IMR-90 (cell line): ENCODE data around the gene HDAC8. TPM values are rescaled to one million over a fixed set of nuclear protein-coding genes. Genes with fewer than 3 reads are reported as not detected.

ENCODE experiments used
- ATAC-seq: fragments of 200-7000 bp; cut with Tn5 transposase; 2 replicates; pipeline ENCODE4 v1.9.1; 2020; ENCODE audit warnings: low read depth, mild to moderate bottlenecking, moderate library complexity
- BruUV-seq: library from RNA; stranded (reverse); fragments of 400-500 nt; replicated peaks from 2 replicates; lab custom pipeline; 2021; lab: Mats Ljungman, UMichigan
- CTCF ChIA-PET: fragments of 300-600 bp; formaldehyde crosslinking; extraction: SDS; loops from one replicate; lab custom pipeline; 2021; ENCODE audit warnings: antibody characterized with exemption; lab: Yijun Ruan, JAX
- POLR2A ChIA-PET: fragments of 300-600 bp; sonication (Branson Sonifier 250); formaldehyde crosslinking; loops from one replicate; lab custom pipeline; 2022; ENCODE audit warnings: antibody characterized with exemption; ENCODE audit not compliant: unreplicated experiment; lab: Charles Lee
- DNase-seq: peaks from one replicate; pipeline ENCODE4 v3.0.0; 2013
- H2AFZ ChIP-seq: replicated peaks from 2 replicates; pipeline ENCODE3; 2013; ENCODE audit warnings: low read length, mild to moderate bottlenecking; ENCODE audit not compliant: poor library complexity
- H2AK5ac ChIP-seq: 2 replicates; pipeline ENCODE4 v1.6.1; 2013; ENCODE audit warnings: low read depth, low read length, inconsistent platforms
- H2AK9ac ChIP-seq: replicated peaks from 2 replicates; pipeline ENCODE3; 2013; ENCODE audit warnings: mild to moderate bottlenecking, low read depth, low read length, moderate library complexity; ENCODE audit not compliant: poor library complexity
- H2BK120ac ChIP-seq: 2 replicates; pipeline ENCODE4 v1.6.1; 2013; ENCODE audit warnings: low read depth, low read length, inconsistent platforms
- H2BK15ac ChIP-seq: 3 replicates; pipeline ENCODE4 v1.6.1; 2013; ENCODE audit warnings: low read depth, low read length, inconsistent platforms
- H2BK20ac ChIP-seq: 2 replicates; pipeline ENCODE4 v1.6.1; 2013; ENCODE audit warnings: low read depth, mild to moderate bottlenecking, inconsistent platforms, low read length, moderate library complexity
- H2BK5ac ChIP-seq: 2 replicates; pipeline ENCODE4 v1.6.1; 2013; ENCODE audit warnings: mild to moderate bottlenecking, low read depth, low read length, inconsistent platforms; ENCODE audit not compliant: poor library complexity, severe bottlenecking
- H3K14ac ChIP-seq: replicated peaks from 2 replicates; pipeline ENCODE4 v1.6.1; 2013; ENCODE audit warnings: low read depth, low read length, inconsistent platforms
- H3K18ac ChIP-seq: 2 replicates; pipeline ENCODE4 v1.6.1; 2013; ENCODE audit warnings: low read depth, low read length, control low read depth
- H3K23ac ChIP-seq: 2 replicates; pipeline ENCODE4 v1.6.1; 2013; ENCODE audit warnings: low read depth, low read length, inconsistent platforms
- H3K27ac ChIP-seq: 2 replicates; pipeline ENCODE4 v1.5.1; 2013; ENCODE audit warnings: mild to moderate bottlenecking, control low read depth, low read length; ENCODE audit not compliant: insufficient read depth
- H3K27me3 ChIP-seq: 2 replicates; pipeline ENCODE4 v1.6.1; 2013; ENCODE audit warnings: low read length; ENCODE audit not compliant: control insufficient read depth, insufficient read depth
- H3K36me3 ChIP-seq: 2 replicates; pipeline ENCODE4 v1.6.1; 2013; ENCODE audit warnings: low read length, mixed read lengths; ENCODE audit not compliant: control insufficient read depth, insufficient read depth
- H3K4ac ChIP-seq: 2 replicates; pipeline ENCODE4 v1.6.1; 2013; ENCODE audit warnings: low read depth, low read length, inconsistent platforms
- H3K4me1 ChIP-seq: 2 replicates; pipeline ENCODE4 v1.6.1; 2013; ENCODE audit warnings: low read length, mixed read lengths; ENCODE audit not compliant: control insufficient read depth, insufficient read depth
- H3K4me2 ChIP-seq: 2 replicates; pipeline ENCODE4 v1.6.1; 2013; ENCODE audit warnings: low read depth, mild to moderate bottlenecking, control low read depth, low read length, moderate library complexity
- H3K4me3 ChIP-seq: 2 replicates; pipeline ENCODE4 v1.5.1; 2013; ENCODE audit warnings: low read depth, mild to moderate bottlenecking, control low read depth, low read length, moderate library complexity; ENCODE audit not compliant: insufficient read depth
- H3K56ac ChIP-seq: 2 replicates; pipeline ENCODE4 v1.6.1; 2013; ENCODE audit warnings: low read length, inconsistent platforms; ENCODE audit not compliant: insufficient read depth; ENCODE audit errors: extremely low read depth
- H3K79me1 ChIP-seq, 2 experiments: 2 replicates each; pipeline ENCODE4 v1.6.1; 2013; ENCODE audit warnings: low read length in 2 of 2, inconsistent platforms in 1 of 2, low read depth in 1 of 2
- H3K9ac ChIP-seq: 2 replicates; pipeline ENCODE4 v1.6.1; 2013; ENCODE audit warnings: low read depth, low read length, control low read depth
- H3K9me1 ChIP-seq: 2 replicates; pipeline ENCODE4 v1.6.1; 2013; ENCODE audit warnings: low read length, inconsistent platforms; ENCODE audit not compliant: insufficient read depth
- H3K9me3 ChIP-seq: 2 replicates; pipeline ENCODE4 v1.6.1; 2013; ENCODE audit warnings: low read length; ENCODE audit not compliant: control insufficient read depth, insufficient read depth
- H4K20me1 ChIP-seq: 2 replicates; pipeline ENCODE4 v1.6.1; 2013; ENCODE audit warnings: low read length, inconsistent platforms; ENCODE audit not compliant: insufficient read depth
- H4K5ac ChIP-seq: 2 replicates; pipeline ENCODE4 v1.6.1; 2013; ENCODE audit warnings: mild to moderate bottlenecking, low read depth, low read length, control low read depth
- H4K8ac ChIP-seq, 2 experiments: 2 replicates each; pipeline ENCODE4 v1.6.1; 2013; ENCODE audit warnings: low read depth in 2 of 2, low read length in 2 of 2, control low read depth in 1 of 2, inconsistent platforms in 1 of 2
- H4K91ac ChIP-seq: 2 replicates; pipeline ENCODE4 v1.6.1; 2013; ENCODE audit warnings: low read depth, low read length, inconsistent platforms; ENCODE audit not compliant: insufficient read depth
- BHLHE40 ChIP-seq: fragments of 150-350 bp; IDR thresholded peaks from 2 replicates; pipeline ENCODE4 v1.6.1; 2016; ENCODE audit warnings: mild to moderate bottlenecking, low read depth, low read length
- MAZ ChIP-seq: IDR thresholded peaks from 2 replicates; pipeline ENCODE4 v1.6.1; 2012; ENCODE audit warnings: low read depth, mild to moderate bottlenecking, low read length, improper control_type of control experiment, moderate library complexity, borderline replicate concordance
- MXI1 ChIP-seq: IDR thresholded peaks from 2 replicates; pipeline ENCODE4 v1.6.1; 2012; ENCODE audit warnings: low read depth, mild to moderate bottlenecking, low read length, moderate library complexity, borderline replicate concordance
- POLR2A ChIP-seq: IDR thresholded peaks from 2 replicates; pipeline ENCODE4 v1.6.1; 2012; ENCODE audit warnings: mild to moderate bottlenecking, low read depth, low read length
- RAD21 ChIP-seq: IDR thresholded peaks from 2 replicates; pipeline ENCODE4 v1.6.1; 2012; ENCODE audit warnings: low read length, improper control_type of control experiment
- SMC3 ChIP-seq: fragments of 150-350 bp; IDR thresholded peaks from 2 replicates; pipeline ENCODE4 v1.6.1; 2016; ENCODE audit warnings: low read depth, mild to moderate bottlenecking, antibody characterized with exemption, low read length, moderate library complexity
- WGBS, 2 experiments: methylation state at CpG; one replicate each; pipeline versions ENCODE4 v1.1.5 to v1.1.7; 2013; ENCODE audit warnings: missing lambda C conversion rate in 2 of 2; ENCODE audit not compliant: insufficient read length in 1 of 2; ENCODE audit errors: extremely low coverage in 2 of 2; 5-methylcytosine and 5-hydroxymethylcytosine counted together
- dilution Hi-C: fragments of 300-500 bp; cut with HindIII; formaldehyde crosslinking; loops from one replicate; pipeline ENCODE4 v1.14.3; 2018; ENCODE audit warnings: low sequenced_read_pairs; ENCODE audit not compliant: unreplicated experiment
- in situ Hi-C: fragments of 300-500 bp; cut with MboI; formaldehyde crosslinking; loops from 3 replicates; pipeline ENCODE4 v1.14.3; 2019; ENCODE audit warnings: low sequenced_read_pairs, inconsistent platforms, mixed read lengths
- intact Hi-C: fragments of 100-400 bp; cut with micrococcal nuclease; formaldehyde crosslinking; loops from 2 replicates; pipeline ENCODE4 v1.10.0; 2022
- polyA plus RNA-seq, 3 experiments: library from polyadenylated mRNA; depleted of rRNA; stranded (reverse); fragments of >200 nt; gene quantifications; 2 replicates each; pipeline ENCODE4 v1.2.3, GENCODE V29; 2012; ENCODE audit warnings: low replicate concordance in 1 of 3
- total RNA-seq: library from RNA; depleted of rRNA; stranded (reverse); fragments of >200 nt; gene quantifications from 2 replicates; pipeline ENCODE4 v1.2.3, GENCODE V29; 2012
- TF ChIP-seq, protein P1 (sequence below): conservative IDR thresholded peaks from 2 replicates; pipeline ENCODE4 v1.5.1; 2012; ENCODE audit warnings: mild to moderate bottlenecking, low read depth, low read length, improper control_type of control experiment

The HDAC8 gene
- total and polyA plus RNA-seq, 2 of the 4 experiments (the other 2 are of a cell fraction) = 16.1 to 28.5 TPM

DNA sequence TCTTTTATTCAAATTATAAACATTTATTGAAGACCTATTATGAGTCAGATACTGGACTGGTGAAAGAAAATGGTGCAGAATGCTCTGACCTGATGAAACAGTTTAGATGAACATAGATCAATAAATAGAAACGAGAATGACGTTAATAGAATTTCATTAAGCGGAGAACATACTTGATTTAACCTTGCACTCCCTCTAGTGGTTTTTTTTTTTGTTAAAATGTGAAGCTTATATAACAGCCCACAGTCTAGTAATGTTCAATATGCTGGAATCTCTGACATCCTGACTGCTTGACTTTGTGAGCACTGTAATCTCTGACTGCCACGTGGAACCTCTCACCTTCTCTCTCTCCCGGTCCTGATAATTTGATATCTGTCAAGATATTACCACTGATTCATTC, 32.3 kb downstream of the HDAC8 start:
- ATAC-seq = peak; percentile 75
- peak; percentile 58 for DNase-seq
- H3K14ac ChIP-seq = no peak overlapping the region

More for the DNA sequence above, 32.3 kb downstream of the HDAC8 start:
- no peak overlapping the region for H2BK15ac ChIP-seq
- H2AFZ ChIP-seq = no peak overlapping the region
- no peak overlapping the region for H2AK9ac ChIP-seq
- H2BK20ac ChIP-seq = no peak overlapping the region
- no peak overlapping the region for H3K9ac ChIP-seq
- H4K5ac ChIP-seq = no peak overlapping the region
- WGBS, 2 experiments = no CpG with 5 or more reads among the region's 5 CpGs
- no peak overlapping the region for H4K91ac ChIP-seq
- H3K27me3 ChIP-seq = peaks cover 7% of the 10 kb centered on the region; the same call in 1 of the 2 replicates
- dilution Hi-C loops (no loop called here), intact Hi-C loops (loop anchor here (1.0 to 10.0 kb wide), 3 partner anchors 233 to 526 kb away; partner anchors contain the start of gene CITED1), in situ Hi-C loops (loop anchor here (25.0 kb wide), 1 partner anchor 528 kb away; no protein-coding TSS in a partner anchor)
- H3K23ac ChIP-seq = no peak overlapping the region
- no peak overlapping the region for H3K4me2 ChIP-seq
- POLR2A ChIA-PET = interaction anchor here (0.6 to 0.9 kb wide), 3 partner anchors 263 to 293 kb away, joined by 3 to 11 read pairs (median 9); partner anchors contain the start of gene RPS4X
- CTCF ChIA-PET = interaction anchor here (0.6 kb wide), 1 partner anchor 1579 kb away, joined by 3 read pairs; no protein-coding TSS in a partner anchor
- TF ChIP-seq MXI1 (no peak), BHLHE40 (no peak), MAZ (no peak), RAD21 (peak; percentile 42), POLR2A (no peak), SMC3 (peak; percentile 30; the same call in 1 of the 2 replicates)
- TF ChIP-seq, protein P1, sequence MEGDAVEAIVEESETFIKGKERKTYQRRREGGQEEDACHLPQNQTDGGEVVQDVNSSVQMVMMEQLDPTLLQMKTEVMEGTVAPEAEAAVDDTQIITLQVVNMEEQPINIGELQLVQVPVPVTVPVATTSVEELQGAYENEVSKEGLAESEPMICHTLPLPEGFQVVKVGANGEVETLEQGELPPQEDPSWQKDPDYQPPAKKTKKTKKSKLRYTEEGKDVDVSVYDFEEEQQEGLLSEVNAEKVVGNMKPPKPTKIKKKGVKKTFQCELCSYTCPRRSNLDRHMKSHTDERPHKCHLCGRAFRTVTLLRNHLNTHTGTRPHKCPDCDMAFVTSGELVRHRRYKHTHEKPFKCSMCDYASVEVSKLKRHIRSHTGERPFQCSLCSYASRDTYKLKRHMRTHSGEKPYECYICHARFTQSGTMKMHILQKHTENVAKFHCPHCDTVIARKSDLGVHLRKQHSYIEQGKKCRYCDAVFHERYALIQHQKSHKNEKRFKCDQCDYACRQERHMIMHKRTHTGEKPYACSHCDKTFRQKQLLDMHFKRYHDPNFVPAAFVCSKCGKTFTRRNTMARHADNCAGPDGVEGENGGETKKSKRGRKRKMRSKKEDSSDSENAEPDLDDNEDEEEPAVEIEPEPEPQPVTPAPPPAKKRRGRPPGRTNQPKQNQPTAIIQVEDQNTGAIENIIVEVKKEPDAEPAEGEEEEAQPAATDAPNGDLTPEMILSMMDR = peak; percentile 46
- H3K9me3 ChIP-seq = no peaks in the 10 kb centered on the region
- no peak overlapping the region for H2BK120ac ChIP-seq
- no peak overlapping the region for H3K4ac ChIP-seq
- H4K8ac ChIP-seq = no peak overlapping the region
- no peak overlapping the region for H3K4me3 ChIP-seq
- H3K36me3 ChIP-seq = peaks cover 2% of the 10 kb centered on the region; the same call in 1 of the 2 replicates
- no peaks in the 10 kb centered on the region for H4K20me1 ChIP-seq
- H3K79me1 ChIP-seq = no peaks in the 10 kb centered on the region
- no peak overlapping the region for H3K56ac ChIP-seq
- no peaks in the 10 kb centered on the region; the same call in 1 of the 2 replicates for H3K9me1 ChIP-seq
- no peak overlapping the region for H3K18ac ChIP-seq
- no TSS peak for BruUV-seq
- H3K4me1 ChIP-seq = no peaks in the 10 kb centered on the region
- H3K27ac ChIP-seq = no peak overlapping the region
- H2BK5ac ChIP-seq = no peak overlapping the region
- H2AK5ac ChIP-seq = no peak overlapping the region
